Smooth muscle cell (in vitro differentiated cells): ENCODE results near the gene TRIP6. TPM values are rescaled to one million over a fixed set of nuclear protein-coding genes. Genes with fewer than 3 reads are reported as not detected.

Experiments used
- DNase-seq: peaks from one replicate; lab custom pipeline; 2025; ENCODE audit not compliant: unreplicated experiment; lab: John Stamatoyannopoulos, UW
- H2AFZ ChIP-seq: fragments of 200-600 bp; sonication (generic); 2 replicates; pipeline ENCODE4 v1.6.0; 2016; ENCODE audit warnings: antibody characterized with exemption, low read depth, mild to moderate bottlenecking
- H3F3A ChIP-seq: fragments of 200-600 bp; sonication (generic); 2 replicates; pipeline ENCODE4 v1.6.0; 2017; ENCODE audit warnings: antibody characterized with exemption, low read depth
- H3K27ac ChIP-seq: fragments of 200-600 bp; sonication (generic); 2 replicates; pipeline ENCODE4 v1.5.1; 2016; ENCODE audit warnings: low read depth, mild to moderate bottlenecking
- H3K27me3 ChIP-seq: fragments of 200-600 bp; sonication (generic); 2 replicates; pipeline ENCODE4 v1.6.1; 2016; ENCODE audit warnings: low read depth, mild to moderate bottlenecking
- H3K36me3 ChIP-seq: fragments of 200-600 bp; sonication (generic); 2 replicates; pipeline ENCODE4 v1.5.1; 2016; ENCODE audit warnings: low read depth
- H3K4me1 ChIP-seq: fragments of 200-600 bp; sonication (generic); 2 replicates; pipeline ENCODE4 v1.5.1; 2016; ENCODE audit warnings: low read depth
- H3K4me2 ChIP-seq: fragments of 200-600 bp; sonication (generic); 2 replicates; pipeline ENCODE4 v1.6.0; 2016; ENCODE audit warnings: mild to moderate bottlenecking
- H3K4me3 ChIP-seq: fragments of 200-600 bp; sonication (generic); 2 replicates; pipeline ENCODE4 v1.5.1; 2016; ENCODE audit warnings: mild to moderate bottlenecking
- H3K79me2 ChIP-seq: fragments of 200-600 bp; sonication (generic); 2 replicates; pipeline ENCODE4 v1.6.0; 2016; ENCODE audit warnings: low read depth, mild to moderate bottlenecking
- H3K9ac ChIP-seq: fragments of 200-600 bp; sonication (generic); 2 replicates; pipeline ENCODE4 v1.6.0; 2016; ENCODE audit warnings: low read depth
- H3K9me3 ChIP-seq: fragments of 200-600 bp; sonication (generic); replicated peaks from 2 replicates; pipeline ENCODE4 v1.5.1; 2016; ENCODE audit warnings: low read depth
- H4K20me1 ChIP-seq: fragments of 200-600 bp; sonication (generic); 2 replicates; pipeline ENCODE4 v1.6.0; 2016; ENCODE audit warnings: low read depth
- WGBS: methylation state at CpG from one replicate; pipeline ENCODE4 v1.1.7; 2016; ENCODE audit warnings: low lambda C conversion rate; 5-methylcytosine and 5-hydroxymethylcytosine counted together
- polyA plus RNA-seq: library from polyadenylated mRNA; unstranded; fragments of >200 nt; fragmentation: Nextera tagmentation; extraction: Ambion mirVana; gene quantifications from 2 replicates; pipeline ENCODE4 v1.2.1, GENCODE V29; 2016
- total RNA-seq: library from RNA; depleted of rRNA; stranded (reverse); fragments of >200 nt; gene quantifications from 2 replicates; pipeline ENCODE4 v1.2.3, GENCODE V29; 2014
- TF ChIP-seq, protein P1 (sequence below): fragments of 200-600 bp; sonication (generic); IDR thresholded peaks from 2 replicates; pipeline ENCODE4 v1.5.1; 2017; ENCODE audit warnings: borderline replicate concordance, mild to moderate bottlenecking, antibody characterized with exemption; ENCODE audit not compliant: insufficient read depth, poor library complexity, severe bottlenecking

TRIP6 gene
- total and polyA plus RNA-seq, 2 experiments from 2014 or later = 46.8 to 65.6 TPM

DNA sequence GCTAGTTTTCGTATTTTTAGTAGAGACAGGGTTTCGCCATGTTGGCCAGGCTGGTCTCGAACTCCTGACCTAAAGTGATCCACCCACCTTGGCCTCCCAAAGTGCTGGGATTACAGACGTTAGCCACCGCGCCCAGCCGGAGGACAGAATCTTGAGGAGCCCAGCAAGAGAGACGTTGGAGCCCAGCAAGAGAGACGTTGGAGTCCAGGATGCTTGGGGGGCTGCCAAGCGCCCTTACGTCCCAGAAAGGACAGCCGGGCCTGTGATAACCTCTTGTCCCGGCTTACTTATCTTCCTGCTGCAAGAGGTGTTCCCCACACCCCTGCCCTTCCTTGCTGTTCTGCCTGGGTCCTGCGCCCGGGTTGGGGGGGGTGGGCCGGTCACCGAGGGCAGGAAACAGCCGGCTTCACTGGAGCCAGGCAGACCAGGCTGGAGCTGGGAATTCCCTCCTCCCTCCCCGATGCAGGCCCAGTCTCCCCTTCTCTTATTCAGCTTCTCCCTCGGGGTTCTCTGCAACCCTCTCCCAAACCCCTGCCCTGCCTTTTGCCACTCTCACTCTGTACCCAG lies 38.0 kb upstream of the TRIP6 start:
- TF ChIP-seq, protein P1, sequence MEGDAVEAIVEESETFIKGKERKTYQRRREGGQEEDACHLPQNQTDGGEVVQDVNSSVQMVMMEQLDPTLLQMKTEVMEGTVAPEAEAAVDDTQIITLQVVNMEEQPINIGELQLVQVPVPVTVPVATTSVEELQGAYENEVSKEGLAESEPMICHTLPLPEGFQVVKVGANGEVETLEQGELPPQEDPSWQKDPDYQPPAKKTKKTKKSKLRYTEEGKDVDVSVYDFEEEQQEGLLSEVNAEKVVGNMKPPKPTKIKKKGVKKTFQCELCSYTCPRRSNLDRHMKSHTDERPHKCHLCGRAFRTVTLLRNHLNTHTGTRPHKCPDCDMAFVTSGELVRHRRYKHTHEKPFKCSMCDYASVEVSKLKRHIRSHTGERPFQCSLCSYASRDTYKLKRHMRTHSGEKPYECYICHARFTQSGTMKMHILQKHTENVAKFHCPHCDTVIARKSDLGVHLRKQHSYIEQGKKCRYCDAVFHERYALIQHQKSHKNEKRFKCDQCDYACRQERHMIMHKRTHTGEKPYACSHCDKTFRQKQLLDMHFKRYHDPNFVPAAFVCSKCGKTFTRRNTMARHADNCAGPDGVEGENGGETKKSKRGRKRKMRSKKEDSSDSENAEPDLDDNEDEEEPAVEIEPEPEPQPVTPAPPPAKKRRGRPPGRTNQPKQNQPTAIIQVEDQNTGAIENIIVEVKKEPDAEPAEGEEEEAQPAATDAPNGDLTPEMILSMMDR = no peak
- no peaks in the 10 kb centered on the region for H3F3A ChIP-seq
- no peaks in the 10 kb centered on the region for H3K9me3 ChIP-seq
- H3K4me1 ChIP-seq = peaks cover 4% of the 10 kb centered on the region
- peaks cover 24% of the 10 kb centered on the region for H4K20me1 ChIP-seq
- no peaks in the 10 kb centered on the region for H3K27me3 ChIP-seq
- no peak overlapping the region for H3K4me2 ChIP-seq
- no peak overlapping the region for H3K4me3 ChIP-seq
- no peak overlapping the region for H3K9ac ChIP-seq
- H3K27ac ChIP-seq = no peak overlapping the region
- WGBS = 71% methylated on average over 20 of the region's 20 CpGs
- DNase-seq = no peak
- no peaks in the 10 kb centered on the region for H3K36me3 ChIP-seq
- H2AFZ ChIP-seq = no peak overlapping the region
- H3K79me2 ChIP-seq = peaks cover 21% of the 10 kb centered on the region

DNA sequence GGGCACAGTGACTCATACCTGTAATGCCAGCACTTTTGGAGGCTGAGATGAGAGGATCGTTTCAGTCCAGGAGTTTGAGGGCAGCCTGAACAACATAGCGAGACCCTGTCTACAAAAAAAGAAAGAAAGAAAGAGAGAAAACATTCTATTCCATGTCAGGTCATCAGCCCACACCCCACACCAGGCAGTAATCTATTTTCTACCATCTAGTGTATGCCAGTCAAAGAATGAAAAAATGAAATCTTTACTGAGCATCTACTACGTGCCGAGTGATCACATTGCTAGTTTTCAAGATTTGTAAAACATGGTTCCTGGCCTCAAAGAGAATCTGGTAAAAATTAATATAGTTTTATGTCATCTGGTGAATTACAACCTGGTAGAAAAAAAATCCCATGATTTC lies 36.8 kb upstream of the TRIP6 start:
- Histone ChIP-seq H4K20me1 (peaks cover 13% of the 10 kb centered on the region), H2AFZ (no peak overlapping the region), H3K4me2 (no peak overlapping the region), H3K9ac (no peak overlapping the region), H3K79me2 (peaks cover 14% of the 10 kb centered on the region), H3K4me3 (no peak overlapping the region), H3K27me3 (no peaks in the 10 kb centered on the region), H3K36me3 (no peaks in the 10 kb centered on the region), H3K27ac (no peak overlapping the region), H3F3A (no peaks in the 10 kb centered on the region), H3K4me1 (no peaks in the 10 kb centered on the region), H3K9me3 (no peaks in the 10 kb centered on the region)
- TF ChIP-seq, protein P1 = no peak
- 94% methylated on average over 4 of the region's 4 CpGs for WGBS
- DNase-seq = no peak

DNA sequence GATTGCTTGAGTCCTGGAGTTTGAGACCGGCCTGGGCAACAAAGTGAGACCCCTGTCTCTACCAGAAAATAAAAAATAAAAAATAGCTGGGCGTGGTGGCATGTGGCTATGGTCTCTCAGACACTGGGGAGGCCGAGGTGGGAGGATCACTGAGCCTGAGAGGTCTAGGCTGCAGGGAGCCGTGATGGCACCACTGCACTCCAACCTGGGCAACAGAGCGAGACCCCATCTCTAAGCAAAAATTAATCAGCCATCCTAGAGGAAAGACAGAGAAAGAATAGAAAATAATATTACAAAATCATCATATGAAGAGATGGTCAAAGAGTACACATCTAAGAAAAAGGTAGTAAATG lies 34.9 kb upstream of the TRIP6 start:
- H3K36me3 ChIP-seq = no peaks in the 10 kb centered on the region
- H4K20me1 ChIP-seq = no peaks in the 10 kb centered on the region
- no peak overlapping the region for H3K4me3 ChIP-seq
- H3F3A ChIP-seq = peaks cover 8% of the 10 kb centered on the region
- H3K27ac ChIP-seq = no peak overlapping the region
- no peaks in the 10 kb centered on the region for H3K79me2 ChIP-seq
- 95% methylated on average over 5 of the region's 5 CpGs for WGBS
- H3K9ac ChIP-seq = no peak overlapping the region
- peaks cover 14% of the 10 kb centered on the region for H3K4me1 ChIP-seq
- no peak overlapping the region for H3K4me2 ChIP-seq
- H3K27me3 ChIP-seq = no peaks in the 10 kb centered on the region
- H2AFZ ChIP-seq = no peak overlapping the region
- TF ChIP-seq, protein P1 = no peak
- DNase-seq = no peak
- no peaks in the 10 kb centered on the region for H3K9me3 ChIP-seq
